Fibroblast of skin of right quadriceps (primary cell): ENCODE results near the gene H1-8.

Experiments
- DNase-seq: peaks from one replicate; pipeline ENCODE4 v3.0.0-alpha.2; 2013

The H1-8 gene

DNA sequence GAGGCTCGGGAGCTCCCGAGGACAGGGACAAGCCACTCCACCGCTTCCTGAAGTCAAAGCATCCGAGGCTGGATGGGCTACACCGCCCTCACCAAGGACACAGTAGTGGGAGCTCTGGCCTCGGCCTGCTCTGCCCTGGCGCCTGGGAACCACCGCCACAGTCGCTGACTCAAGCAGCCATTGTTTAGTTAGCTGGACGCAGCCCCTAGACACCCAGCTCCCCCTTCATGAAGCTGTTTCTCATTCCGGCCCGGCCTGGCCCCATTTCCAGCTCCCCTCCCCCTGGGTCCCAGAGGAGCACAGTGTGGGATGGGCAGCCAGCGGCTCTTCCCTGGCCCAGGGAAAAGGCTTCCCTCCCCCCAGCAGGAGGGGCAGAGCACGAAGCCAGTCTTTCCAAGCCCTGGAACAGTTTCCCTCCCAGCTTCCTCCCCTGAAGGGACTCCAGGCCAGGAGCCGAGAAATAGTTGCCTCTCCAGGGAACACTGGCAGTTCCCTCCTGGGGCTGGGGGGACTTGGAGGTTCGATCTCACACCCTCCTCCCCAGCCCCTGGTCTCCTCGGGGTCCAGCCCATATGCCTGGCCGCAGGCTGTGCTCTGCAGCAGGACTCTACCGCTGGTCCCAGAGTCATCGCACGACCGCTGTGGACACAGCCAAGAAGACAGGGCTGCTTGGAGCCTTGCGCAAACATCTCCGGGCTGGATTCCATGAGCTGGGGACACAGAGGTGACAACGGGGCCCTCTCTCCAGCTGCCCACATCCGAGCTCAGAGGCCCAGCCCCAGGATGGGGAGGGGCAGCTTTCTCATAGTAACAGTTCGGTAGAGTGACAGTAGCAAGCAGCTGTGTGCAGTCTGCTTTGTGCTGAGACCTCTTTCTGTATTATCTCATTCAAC is 53.5 kb downstream of the H1-8 start:
- peak; percentile 95 for DNase-seq

DNA sequence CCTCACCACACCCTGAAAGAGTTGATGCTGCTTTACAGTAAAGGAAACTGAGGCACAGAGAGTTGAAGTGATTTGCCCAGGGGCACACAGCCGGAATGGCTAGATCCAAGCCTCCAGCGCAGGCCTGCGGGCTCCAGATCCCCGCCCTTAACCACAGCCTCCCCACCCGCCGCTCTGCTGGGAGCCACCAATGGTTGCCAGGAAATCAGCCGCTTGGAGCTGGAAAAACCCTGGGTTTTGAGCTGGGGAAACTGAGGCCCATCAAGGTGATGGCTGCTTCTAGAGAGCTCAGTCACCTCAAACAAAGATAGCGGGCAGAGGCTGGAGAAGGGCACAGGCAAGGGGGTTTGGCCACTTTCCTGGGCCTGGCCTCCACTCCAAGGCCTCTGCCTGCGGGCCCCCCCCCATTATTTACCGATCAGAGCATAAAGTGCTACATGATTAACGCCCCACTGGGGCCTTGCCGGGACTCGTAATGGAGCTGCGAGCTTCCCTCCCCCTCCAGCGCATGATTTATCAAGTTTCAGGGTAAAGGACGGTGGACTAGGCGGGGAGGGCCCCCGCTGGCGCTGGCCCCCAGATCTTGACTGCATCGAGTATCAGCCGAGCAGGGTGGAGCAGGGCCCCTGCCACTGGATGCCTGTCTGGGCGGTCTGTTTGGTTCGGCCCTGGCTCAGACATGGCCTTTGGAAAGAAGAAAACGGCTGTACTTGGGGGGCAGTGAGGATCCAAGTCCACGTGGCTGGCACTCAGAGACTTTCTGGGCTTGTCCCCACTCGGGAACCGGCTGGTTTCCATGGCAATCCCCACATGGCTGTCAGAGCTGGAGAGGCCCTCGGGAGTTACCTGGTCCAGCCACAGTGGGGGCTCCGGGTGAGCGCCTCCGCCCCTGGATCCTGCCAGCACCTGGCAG is 54.4 kb downstream of the H1-8 start:
- DNase-seq, result peak; percentile 48

DNA sequence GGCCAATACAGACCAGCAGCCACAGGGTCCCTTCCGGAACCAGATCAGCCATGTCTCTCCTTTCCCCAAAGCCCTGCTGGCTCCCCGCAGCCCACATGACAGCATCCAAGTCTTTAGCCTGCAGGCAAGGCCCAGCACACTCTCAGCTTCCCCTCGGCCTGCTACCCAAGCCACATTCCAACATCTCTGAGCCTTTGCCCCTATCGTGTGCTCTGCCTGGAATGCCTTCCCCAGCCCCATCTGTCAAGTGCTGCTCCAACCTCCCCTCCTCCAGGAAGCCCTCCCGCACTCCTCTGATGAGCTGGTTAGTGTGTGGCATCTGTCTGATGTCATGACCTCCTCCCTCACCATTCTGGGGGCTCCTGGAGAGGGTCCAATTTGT is 55.0 kb downstream of the H1-8 start:
- peak; percentile 37 for DNase-seq

DNA sequence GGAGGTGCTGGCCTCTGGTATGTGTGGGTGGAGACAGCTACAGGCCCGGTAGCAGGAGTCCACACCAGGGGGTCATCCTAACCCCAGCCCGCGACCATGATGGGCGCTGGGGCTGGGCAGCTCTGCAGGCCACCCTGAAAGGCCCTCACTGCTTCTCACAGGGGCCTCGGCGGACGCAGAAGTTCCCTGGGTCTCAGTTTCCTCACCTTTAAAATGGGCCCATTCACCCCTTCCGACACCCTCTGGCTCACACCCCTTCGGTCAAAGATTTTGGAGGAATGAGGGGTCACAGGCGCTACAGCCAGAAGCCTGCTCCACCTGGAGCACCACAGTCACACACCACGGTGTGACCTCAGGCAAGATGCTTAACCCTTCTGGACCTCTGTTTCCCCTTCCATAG is 55.5 kb downstream of the H1-8 start:
- DNase-seq, result no peak

GRCh38 chr3:129599073-129599472 is 56.1 kb downstream of the H1-8 start:
- DNase-seq, result no peak

DNA sequence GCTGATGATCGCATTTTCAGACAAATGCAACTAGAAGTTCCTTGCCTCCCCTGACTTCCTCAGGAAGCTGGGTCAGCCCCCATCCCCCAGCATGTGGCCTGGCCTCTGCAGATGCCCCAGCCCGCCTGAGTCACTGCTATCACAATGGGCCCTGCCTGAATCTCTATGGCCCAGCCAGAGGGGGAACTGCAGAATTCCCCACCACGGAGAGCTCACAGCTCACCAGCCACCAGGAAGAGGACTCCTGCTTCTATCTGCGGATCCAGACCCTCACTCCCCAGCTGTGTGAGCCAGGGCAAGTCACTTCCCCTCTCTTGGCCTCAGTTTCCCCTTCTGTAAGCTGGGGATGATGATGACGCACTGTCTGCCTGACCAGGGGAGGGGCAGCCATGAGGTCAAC is 56.6 kb downstream of the H1-8 start:
- peak; percentile 66 for DNase-seq

DNA sequence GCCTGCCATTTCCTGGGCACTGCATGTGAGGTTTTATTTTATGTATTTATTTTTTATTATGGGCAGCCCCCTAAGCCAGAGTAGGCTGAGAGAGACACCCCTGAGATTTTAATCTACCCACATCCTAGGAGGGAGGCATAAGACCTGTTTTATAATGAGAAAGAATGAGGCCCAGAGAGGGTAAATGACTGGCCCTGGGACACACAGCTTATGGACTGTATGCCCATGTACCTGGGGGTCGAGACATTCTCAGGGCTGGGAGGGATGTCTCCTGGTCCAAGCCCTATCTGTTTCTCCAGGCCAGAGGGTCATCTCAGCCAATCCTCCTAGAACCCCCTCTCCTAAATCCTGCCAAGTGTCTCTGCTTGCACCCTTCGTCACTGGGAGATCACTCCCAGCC is 57.4 kb downstream of the H1-8 start:
- no peak for DNase-seq
